SK-N-DZ (cell line): Measurements from ENCODE around the gene HSDL2.
"Not testable (repeated sequence)": the region's sequence is repeated elsewhere in the genome, so short reads cannot be mapped to it uniquely, and the experiment has no call there.

Source experiments
- DNase-seq: peaks from one replicate; pipeline ENCODE4 v3.0.0-alpha.2; 2015; ENCODE audit warnings: low spot score

Gene HSDL2

DNA sequence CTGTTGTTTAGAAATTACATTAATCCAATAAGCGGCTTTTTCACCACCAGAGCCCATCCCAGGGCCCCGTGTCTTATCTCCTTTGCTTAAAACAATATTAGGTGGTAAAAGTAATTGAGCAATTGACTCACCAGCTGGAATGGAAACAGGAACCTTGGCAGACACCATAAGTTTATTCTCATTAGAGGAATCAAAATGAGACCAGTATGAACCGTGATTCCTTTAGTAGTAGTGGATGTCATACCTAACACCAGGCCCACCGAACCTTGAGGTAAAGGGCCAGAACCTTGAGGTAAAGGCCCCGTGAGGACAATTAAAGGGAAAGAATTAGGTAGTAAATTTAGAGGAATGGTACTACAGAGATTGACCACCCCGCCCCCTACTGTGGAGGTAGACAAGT lies 16.5 kb downstream of the HSDL2 start:
- no peak for DNase-seq

DNA sequence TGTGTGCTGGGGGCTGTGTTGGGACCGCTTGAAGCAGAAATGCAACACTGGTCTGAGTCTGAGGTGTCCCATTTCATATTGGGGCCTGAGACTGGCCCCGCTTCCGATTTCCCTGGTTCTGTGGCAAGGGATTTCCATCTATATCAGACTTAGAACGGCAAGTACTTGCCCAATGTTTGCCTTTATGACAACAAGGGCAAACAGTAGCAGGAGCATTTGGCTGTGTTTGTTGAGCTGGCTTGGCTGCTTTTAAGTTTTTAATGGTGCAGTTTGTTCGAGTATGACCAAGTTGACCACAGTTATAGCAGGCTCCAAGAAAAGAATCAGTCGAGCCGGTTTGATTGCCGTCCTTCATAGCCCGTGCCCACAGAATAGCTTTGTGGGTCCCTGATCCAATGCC lies 17.0 kb downstream of the HSDL2 start:
- no peak for DNase-seq

- no peak for DNase-seq
Observed at GRCh38 chr9:112401175-112401815, 21.4 kb downstream of the HSDL2 start.

- no peak for DNase-seq
Observed at GRCh38 chr9:112403614-112404201, 23.8 kb downstream of the HSDL2 start.

DNA sequence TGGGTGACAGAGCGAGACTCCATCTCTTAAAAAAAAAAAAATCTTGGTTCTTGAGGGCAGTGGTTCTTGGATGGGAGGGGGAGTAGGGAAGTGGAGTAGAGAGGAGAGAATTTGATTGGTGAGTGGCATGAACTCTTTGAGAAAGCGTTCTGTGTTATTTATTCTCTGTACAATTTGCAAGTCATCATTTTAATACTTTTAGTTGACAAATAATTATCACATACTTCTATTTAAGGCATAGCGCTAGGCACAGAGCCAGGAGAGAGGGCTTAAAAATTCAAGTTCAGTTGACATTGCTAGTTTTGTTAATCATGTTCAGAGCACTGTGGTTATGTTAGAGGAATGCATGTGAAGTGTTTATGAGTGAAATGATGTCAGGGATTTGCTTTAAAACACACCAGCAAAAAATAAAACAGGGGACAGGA lies 24.6 kb downstream of the HSDL2 start:
- no peak for DNase-seq

- DNase-seq = no peak
Observed at GRCh38 chr9:112408275-112408674, 28.4 kb downstream of the HSDL2 start.

DNA sequence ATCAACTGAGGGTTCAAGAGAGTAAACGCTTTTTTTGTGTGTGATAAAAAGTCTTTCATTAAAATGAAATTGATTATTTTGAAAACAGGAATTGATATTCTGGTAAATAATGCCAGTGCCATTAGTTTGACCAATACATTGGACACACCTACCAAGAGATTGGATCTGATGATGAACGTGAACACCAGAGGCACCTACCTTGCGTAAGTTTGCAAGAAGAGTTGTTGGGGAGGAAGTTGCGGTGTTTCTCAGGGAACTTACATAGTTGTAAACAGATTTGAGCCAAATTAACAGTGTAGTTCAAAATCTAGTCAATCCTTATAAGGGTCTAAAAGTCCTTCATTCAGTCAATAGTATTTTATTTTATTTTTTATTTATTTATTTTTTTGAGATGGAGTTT lies 28.9 kb downstream of the HSDL2 start:
- DNase-seq = no peak

- DNase-seq = no peak
Observed at GRCh38 chr9:112409758-112410157, 29.9 kb downstream of the HSDL2 start.

- no peak for DNase-seq
Observed at GRCh38 chr9:112411626-112412027, 31.7 kb downstream of the HSDL2 start.

GRCh38 chr9:112413728-112414127 lies 33.8 kb downstream of the HSDL2 start:
- DNase-seq = not testable (repeated sequence)

GRCh38 chr9:112420208-112420607 lies 40.3 kb downstream of the HSDL2 start:
- DNase-seq = no peak

DNA sequence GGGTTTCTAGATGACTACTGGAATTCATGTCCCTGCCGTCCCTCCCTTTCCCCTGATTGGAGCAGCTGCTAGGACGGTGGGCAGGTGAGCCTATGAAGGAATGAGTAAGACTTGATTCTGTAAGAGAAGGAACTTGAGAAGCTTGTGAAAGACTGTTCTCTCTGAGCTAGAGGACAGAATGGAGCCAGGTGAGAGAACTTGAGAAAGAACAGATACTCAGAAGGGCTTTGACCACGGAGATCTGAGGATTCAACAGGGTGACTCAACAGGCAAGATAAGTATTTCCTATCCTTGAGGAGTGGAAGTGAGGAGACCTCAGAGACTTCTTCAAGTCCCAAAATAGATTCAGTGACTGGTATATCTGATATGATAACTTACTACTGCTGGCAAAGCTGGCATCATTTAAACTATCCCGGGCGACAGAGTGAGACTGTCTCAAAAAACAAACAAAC lies 41.9 kb downstream of the HSDL2 start:
- no peak for DNase-seq

DNA sequence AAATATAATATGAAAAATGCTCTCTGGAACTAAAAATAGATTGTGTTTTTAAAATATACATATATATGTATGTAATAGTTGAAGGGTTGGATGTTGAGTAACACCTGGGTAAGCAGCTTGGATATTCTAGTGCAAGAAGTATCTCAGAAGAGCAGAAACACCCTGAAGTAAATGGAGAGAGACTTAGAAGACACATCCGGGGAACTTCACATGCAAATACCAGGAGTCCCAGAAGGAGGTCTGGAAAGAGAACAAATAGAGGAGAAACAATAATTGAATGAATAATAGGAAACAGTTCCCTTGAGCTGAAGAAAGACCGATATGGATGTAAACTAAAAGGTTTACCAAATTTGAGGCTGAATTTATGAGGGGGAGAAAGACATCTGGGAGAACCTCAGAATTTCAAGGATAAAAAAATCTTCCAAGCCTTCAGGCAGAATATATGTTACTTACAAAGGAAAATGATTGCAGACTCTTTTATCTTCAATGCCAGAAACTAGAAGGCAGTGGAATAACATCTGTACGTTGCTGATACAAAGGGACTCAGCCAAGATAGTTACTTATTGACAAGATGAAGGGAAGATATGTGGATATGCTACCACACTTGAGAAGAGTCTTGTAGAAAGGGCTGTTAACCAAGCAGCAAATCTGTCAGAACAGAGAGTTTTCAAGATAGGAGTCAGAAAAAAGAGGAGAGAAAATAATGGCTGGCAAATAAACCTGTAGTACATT lies 42.7 kb downstream of the HSDL2 start:
- DNase-seq = no peak

GRCh38 chr9:112430006-112430522 lies 50.2 kb downstream of the HSDL2 start:
- DNase-seq = no peak

GRCh38 chr9:112433499-112434392 lies 53.8 kb downstream of the HSDL2 start:
- no peak for DNase-seq

DNA sequence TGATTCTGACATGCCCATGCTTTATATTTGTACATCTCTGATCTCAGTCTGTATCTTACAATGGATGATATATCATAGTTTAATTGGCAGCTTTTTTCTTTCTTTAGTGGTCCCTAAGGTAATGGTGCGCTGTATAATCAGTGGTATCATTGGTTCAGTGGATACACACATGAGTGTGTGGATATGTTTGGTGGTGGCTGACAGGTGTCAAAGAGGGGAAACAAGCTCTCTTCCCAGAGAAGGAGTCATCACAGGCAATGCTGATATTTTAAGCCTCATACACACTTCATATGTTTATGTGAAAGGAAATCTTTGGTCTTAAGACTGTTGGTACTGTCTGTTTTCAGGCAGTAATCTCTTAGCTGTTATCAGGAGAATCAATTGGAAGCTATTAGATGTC lies 54.6 kb downstream of the HSDL2 start:
- DNase-seq = no peak

- DNase-seq = no peak
Observed at GRCh38 chr9:112437406-112437805, 57.5 kb downstream of the HSDL2 start.

GRCh38 chr9:112439171-112439570 lies 59.3 kb downstream of the HSDL2 start:
- no peak for DNase-seq

DNA sequence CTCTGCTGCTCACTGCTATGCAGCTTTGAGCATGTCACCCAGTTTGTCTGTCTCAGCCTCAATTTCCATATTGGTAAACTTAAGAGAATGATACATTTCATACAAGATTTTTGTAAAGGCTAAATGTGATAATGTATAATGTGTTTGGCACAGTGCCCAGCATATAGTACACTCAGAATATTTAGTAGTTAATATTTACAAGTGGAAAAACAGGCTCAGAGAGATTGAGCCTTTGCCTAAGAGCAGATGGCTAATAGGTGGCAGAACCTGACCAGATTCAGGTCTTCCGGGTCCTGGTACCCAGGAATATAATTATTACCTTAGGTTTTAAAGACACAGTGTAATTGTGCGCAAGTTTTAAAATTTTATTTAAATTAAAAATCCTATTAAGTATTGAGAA lies 59.9 kb downstream of the HSDL2 start:
- no peak for DNase-seq

- no peak for DNase-seq
Observed at GRCh38 chr9:112443200-112443599, 63.3 kb downstream of the HSDL2 start.

- no peak for DNase-seq
Observed at GRCh38 chr9:112443636-112444035, 63.7 kb downstream of the HSDL2 start.

DNA sequence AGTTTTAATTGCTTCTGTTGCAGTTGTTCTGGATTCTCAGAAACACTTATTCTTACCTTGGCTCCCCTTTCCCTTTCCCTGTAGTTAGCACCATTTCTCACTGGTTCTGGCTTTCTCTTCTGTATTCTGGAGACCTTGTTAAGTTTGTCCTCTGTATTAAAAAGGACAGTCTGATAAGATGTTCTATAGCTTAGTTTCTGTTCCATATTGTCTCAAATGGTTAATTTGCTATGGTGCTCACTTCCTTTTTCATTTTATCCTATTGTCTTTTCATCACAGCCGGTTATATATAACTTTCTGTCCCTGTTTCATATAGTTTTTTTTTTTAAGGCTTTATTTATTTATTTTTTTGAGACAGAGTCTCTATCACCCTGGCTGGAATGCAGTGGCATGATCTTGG lies 65.3 kb downstream of the HSDL2 start:
- no peak for DNase-seq
